ENCODE measurements around the gene CCSER1.
"Not testable (repeated sequence)": the region's sequence is repeated elsewhere in the genome, so short reads cannot be mapped to it uniquely, and the experiment has no call there.

CCSER1 gene

GRCh38 chr4:90841676-90842075, 714.5 kb downstream of the CCSER1 start:
- no peak for DNase-seq (ENCODE audit: low read depth, low spot score)
- H3K4me3 ChIP-seq (ENCODE audit: low read length): no peak overlapping the region

- DNase-seq (ENCODE audit: low read depth, low spot score): no peak
- H3K4me3 ChIP-seq (ENCODE audit: low read length): no peak overlapping the region
Measured at GRCh38 chr4:90842960-90843359, 715.8 kb downstream of the CCSER1 start.

- H3K4me3 ChIP-seq (ENCODE audit: low read length): no peak overlapping the region
- no peak for DNase-seq (ENCODE audit: low read depth, low spot score)
Measured at GRCh38 chr4:90844241-90844640, 717.0 kb downstream of the CCSER1 start.

- DNase-seq (ENCODE audit: low read depth, low spot score): no peak
- no peak overlapping the region for H3K4me3 ChIP-seq (ENCODE audit: low read length)
Measured at GRCh38 chr4:90845777-90846176, 718.6 kb downstream of the CCSER1 start.

DNA sequence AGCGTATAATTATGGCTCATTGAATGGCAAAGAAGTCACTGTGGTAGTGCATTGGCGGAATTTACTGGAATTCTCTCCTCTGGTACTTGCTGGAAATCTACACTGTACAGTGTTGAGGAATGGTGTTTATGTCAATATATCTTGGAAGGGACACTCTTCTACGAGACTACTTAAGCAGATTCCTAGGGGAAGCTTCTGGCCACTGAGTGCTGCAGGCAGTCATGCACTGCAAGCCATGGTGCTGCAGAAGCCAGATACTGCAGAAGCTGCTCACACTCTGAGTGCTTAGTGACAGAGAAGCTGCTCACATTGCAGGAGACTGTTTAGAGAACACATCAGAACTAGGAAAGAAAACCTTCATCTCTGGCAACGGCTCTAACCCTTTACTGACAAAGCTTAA, 725.0 kb downstream of the CCSER1 start:
- H3K4me3 ChIP-seq (ENCODE audit: low read length): no peak overlapping the region
- no peak for DNase-seq (ENCODE audit: low read depth, low spot score)

DNA sequence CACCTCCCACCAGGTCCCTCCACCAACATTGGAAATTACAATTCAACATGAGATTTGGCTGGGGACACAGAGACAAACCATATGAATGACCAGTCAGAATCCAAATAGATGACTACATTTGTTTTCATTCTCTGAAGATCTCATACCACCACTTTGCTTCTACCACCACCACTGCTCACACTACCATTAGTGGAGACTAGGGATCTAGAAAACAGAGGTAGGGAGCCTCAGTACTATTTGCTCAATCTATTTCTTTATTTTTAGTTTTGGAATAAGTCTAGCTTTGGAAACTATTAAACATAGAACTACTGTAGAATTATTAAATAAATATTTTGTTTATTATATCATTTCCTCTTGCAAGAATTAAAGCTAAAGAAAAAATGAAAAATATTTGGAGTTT, 727.9 kb downstream of the CCSER1 start:
- H3K4me3 ChIP-seq (ENCODE audit: low read length): no peak overlapping the region
- DNase-seq (ENCODE audit: low read depth, low spot score): no peak

DNA sequence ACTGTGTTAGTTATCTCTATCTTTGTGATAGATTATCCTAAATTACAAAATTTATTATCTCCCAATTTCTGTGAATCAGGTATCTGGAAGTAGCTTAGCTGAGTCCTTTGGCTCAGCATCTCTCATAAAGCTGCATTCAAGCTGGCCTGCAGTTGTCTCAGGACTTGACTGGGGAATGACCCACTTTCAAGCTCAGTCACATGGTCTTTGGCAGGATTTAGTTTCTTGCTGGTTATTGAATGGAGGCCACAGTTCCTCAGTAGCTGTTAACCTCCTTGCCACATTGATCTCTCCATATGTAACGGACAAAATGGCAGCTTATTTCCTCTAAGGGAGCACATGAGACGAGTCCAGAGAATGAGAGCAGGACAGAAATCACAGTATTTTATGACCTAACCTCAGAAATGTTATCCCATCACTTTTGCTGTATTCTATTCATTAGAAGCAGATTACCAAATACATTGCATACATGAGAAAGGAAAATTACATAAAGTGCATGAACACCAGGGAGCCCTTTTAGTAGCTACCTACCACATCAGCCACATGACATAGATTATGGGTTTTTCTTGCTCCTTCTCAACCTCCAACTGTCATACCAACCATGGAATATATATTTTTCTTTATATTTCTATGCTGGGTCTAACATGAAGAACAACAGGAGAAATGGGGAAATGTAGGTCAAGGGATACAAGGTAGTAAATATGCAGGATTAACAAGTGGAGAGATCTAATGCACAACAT, 730.1 kb downstream of the CCSER1 start:
- no peak for DNase-seq (ENCODE audit: low read depth, low spot score)
- no peak overlapping the region for H3K4me3 ChIP-seq (ENCODE audit: low read length)

- no peak overlapping the region for H3K4me3 ChIP-seq (ENCODE audit: low read length)
- DNase-seq (ENCODE audit: low read depth, low spot score): no peak
Measured at GRCh38 chr4:90875791-90876190, 748.6 kb downstream of the CCSER1 start.

- no peak for DNase-seq (ENCODE audit: low read depth, low spot score)
- no peak overlapping the region for H3K4me3 ChIP-seq (ENCODE audit: low read length)
Measured at GRCh38 chr4:90876296-90876695, 749.1 kb downstream of the CCSER1 start.

DNA sequence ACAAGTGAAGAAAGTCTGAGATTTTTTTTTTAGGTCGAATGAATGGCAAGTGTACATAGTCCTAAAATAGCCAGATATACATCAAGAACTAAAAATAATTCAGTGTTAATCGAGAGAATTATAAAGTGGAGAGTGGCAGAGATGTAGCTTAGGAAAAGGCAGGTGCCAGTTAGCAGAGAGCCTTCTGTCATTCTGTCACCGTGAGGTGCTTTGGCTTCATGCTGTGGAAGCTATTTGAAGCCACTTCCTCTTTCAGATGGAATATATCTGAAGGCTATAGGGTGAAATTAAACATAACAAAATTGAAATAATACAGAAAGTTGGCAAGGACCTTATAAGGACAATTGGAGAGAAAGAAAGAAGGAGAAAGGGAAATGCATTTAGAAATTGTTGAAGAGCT, 756.3 kb downstream of the CCSER1 start:
- H3K4me3 ChIP-seq (ENCODE audit: low read length): no peak overlapping the region
- no peak for DNase-seq (ENCODE audit: low read depth, low spot score)

GRCh38 chr4:90888571-90888970, 761.4 kb downstream of the CCSER1 start:
- DNase-seq (ENCODE audit: low read depth, low spot score): no peak
- no peak overlapping the region for H3K4me3 ChIP-seq (ENCODE audit: low read length)

DNA sequence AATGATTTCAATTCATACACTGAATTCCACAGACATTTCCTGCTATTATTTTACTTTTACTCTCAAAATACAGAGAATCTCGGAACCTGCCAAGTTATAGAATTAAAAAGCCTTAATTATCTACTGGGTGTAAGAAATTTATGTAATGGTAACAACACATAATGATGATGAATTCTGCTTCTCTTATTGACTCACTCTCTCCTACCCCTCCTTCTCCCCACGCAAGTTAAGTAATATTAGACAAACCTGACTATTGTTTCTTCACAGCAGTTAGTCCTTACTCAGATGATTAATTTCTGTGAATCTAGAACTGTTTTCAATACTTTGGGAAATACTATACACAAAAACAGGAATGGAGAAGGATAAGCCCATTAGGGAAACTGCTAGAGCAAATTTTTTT, 762.0 kb downstream of the CCSER1 start:
- DNase-seq (ENCODE audit: low read depth, low spot score): no peak
- H3K4me3 ChIP-seq (ENCODE audit: low read length): no peak overlapping the region

- H3K4me3 ChIP-seq (ENCODE audit: low read length); DNase-seq (ENCODE audit: low read depth, low spot score): not testable (repeated sequence)
Measured at GRCh38 chr4:90903413-90903812, 776.2 kb downstream of the CCSER1 start.

GRCh38 chr4:90904021-90904420, 776.8 kb downstream of the CCSER1 start:
- DNase-seq (ENCODE audit: low read depth, low spot score): no peak

GRCh38 chr4:90906239-90906638, 779.0 kb downstream of the CCSER1 start:
- DNase-seq (ENCODE audit: low read depth, low spot score): no peak
- H3K4me3 ChIP-seq (ENCODE audit: low read length): no peak overlapping the region

More at GRCh38 chr4:90904021-90904420, 776.8 kb downstream of the CCSER1 start:
- no peak overlapping the region for H3K4me3 ChIP-seq (ENCODE audit: low read length)

DNA sequence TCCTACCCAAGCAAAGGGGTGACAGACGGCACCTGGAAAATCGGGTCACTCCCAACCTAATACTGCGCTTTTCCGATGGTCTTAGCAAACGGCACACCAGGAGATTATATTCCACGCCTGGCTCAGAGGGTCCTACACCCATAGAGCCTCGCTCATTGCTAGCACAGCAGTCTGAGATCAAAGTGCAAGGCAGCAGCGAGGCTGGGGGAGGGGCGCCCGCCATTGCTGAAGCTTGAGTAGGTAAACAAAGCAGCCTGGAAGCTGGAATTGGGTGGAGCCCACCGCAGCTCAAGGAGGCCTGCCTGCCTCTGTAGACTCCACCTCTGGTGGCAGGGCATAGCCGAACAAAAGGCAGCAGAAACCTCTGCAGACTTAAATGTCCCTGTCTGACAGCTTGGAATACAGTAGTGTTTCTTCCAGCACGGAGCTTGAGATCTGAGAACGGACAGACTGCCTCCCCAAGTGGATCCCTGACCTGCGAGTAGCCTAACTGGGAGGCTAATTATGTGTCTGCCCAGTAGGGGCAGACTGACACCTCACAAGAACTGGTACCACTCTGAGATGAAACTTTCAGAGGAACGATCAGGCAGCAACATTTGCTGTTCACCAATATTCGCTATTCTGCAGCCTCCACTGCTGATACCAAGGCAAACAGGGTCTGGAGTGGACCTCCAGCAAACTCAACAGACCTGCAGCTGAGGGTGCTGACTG, 784.7 kb downstream of the CCSER1 start:
- DNase-seq (ENCODE audit: low read depth, low spot score); H3K4me3 ChIP-seq (ENCODE audit: low read length): not testable (repeated sequence)

GRCh38 chr4:90922174-90922573, 795.0 kb downstream of the CCSER1 start:
- H3K4me3 ChIP-seq (ENCODE audit: low read length): no peak overlapping the region
- DNase-seq (ENCODE audit: low read depth, low spot score): no peak

DNA sequence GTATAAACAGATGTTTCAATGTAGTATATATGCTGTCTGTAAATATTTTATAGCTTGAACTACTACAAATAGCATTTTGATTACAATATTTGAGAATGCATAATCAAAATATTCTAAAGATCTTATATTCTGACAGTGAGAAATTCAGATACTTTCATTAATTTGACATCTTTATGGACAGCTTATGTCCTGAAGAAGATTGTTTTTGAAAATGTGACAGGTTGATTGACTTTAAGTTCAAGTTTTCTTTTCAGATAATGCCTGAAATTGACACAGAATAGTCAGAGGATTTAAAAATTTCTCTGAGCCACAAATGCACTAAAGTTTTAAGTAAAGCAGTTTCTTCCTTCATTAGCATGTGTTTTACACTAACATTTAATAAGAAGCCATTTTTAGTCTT, 799.8 kb downstream of the CCSER1 start:
- DNase-seq (ENCODE audit: low read depth, low spot score): no peak
- no peak overlapping the region for H3K4me3 ChIP-seq (ENCODE audit: low read length)

- no peak for DNase-seq (ENCODE audit: low read depth, low spot score)
- H3K4me3 ChIP-seq (ENCODE audit: low read length): no peak overlapping the region
Measured at GRCh38 chr4:90943311-90943710, 816.1 kb downstream of the CCSER1 start.

DNA sequence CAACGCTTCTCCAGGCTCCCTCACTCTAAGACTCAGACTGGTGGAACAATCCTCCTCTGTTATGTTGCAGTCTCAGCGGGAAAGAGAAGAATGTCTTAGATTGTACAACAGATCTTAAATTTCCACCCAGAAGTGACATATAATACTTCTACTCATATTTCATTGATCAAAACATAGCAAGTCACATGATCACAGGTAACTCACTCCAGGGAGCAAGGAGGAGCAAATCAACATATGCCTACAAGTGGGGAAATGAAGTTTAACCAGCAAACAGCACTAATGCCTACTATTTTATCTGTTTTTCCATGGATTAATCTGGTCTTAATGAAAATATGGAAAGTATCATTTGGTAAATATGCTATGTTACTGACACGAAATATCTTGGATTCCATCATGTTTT, 819.8 kb downstream of the CCSER1 start:
- DNase-seq (ENCODE audit: low read depth, low spot score): no peak
- no peak overlapping the region for H3K4me3 ChIP-seq (ENCODE audit: low read length)

- DNase-seq (ENCODE audit: low read depth, low spot score): no peak
- H3K4me3 ChIP-seq (ENCODE audit: low read length): no peak overlapping the region
Measured at GRCh38 chr4:90950385-90950841, 823.2 kb downstream of the CCSER1 start.
